Superior temporal gyrus (tissue), 1 donor: Measurements from ENCODE around the gene WNT4.
A peak's percentile ranks its signal among the peaks of the same experiment; 100 is the strongest.
"Not testable (repeated sequence)": the region's sequence is repeated elsewhere in the genome, so short reads cannot be mapped to it uniquely, and the experiment has no call there.

Experiments used
- DNase-seq: peaks from one replicate; pipeline ENCODE4 v3.0.0-alpha.2; 2016; ENCODE audit errors: extremely low spot score

Gene WNT4

GRCh38 chr1:22108339-22109105, 34.4 kb downstream of the WNT4 start:
- DNase-seq: no peak

- no peak for DNase-seq
Measured at GRCh38 chr1:22107126-22107525, 35.8 kb downstream of the WNT4 start.

GRCh38 chr1:22105611-22106207, 37.2 kb downstream of the WNT4 start:
- peak; percentile 86 for DNase-seq

- DNase-seq: no peak
Measured at GRCh38 chr1:22104865-22105437, 37.9 kb downstream of the WNT4 start.

GRCh38 chr1:22104094-22104493, 38.8 kb downstream of the WNT4 start:
- no peak for DNase-seq

GRCh38 chr1:22102746-22103145, 40.2 kb downstream of the WNT4 start:
- no peak for DNase-seq

- DNase-seq: no peak
Measured at GRCh38 chr1:22101995-22102394, 40.9 kb downstream of the WNT4 start.

- no peak for DNase-seq
Measured at GRCh38 chr1:22101199-22101598, 41.7 kb downstream of the WNT4 start.

GRCh38 chr1:22100168-22100567, 42.7 kb downstream of the WNT4 start:
- DNase-seq: no peak

- no peak for DNase-seq
Measured at GRCh38 chr1:22098752-22099151, 44.1 kb downstream of the WNT4 start.

- no peak for DNase-seq
Measured at GRCh38 chr1:22096463-22096862, 46.4 kb downstream of the WNT4 start.

- no peak for DNase-seq
Measured at GRCh38 chr1:22096036-22096435, 46.9 kb downstream of the WNT4 start.

GRCh38 chr1:22093513-22093912, 49.4 kb downstream of the WNT4 start:
- DNase-seq: no peak

GRCh38 chr1:22092026-22092768, 50.7 kb downstream of the WNT4 start:
- not testable (repeated sequence) for DNase-seq

- no peak for DNase-seq
Measured at GRCh38 chr1:22090867-22091266, 52.0 kb downstream of the WNT4 start.

- no peak for DNase-seq
Measured at GRCh38 chr1:22089787-22090186, 53.1 kb downstream of the WNT4 start.

GRCh38 chr1:22089134-22089571, 53.7 kb downstream of the WNT4 start:
- no peak for DNase-seq

GRCh38 chr1:22088331-22088730, 54.6 kb downstream of the WNT4 start:
- no peak for DNase-seq

GRCh38 chr1:22080191-22080590, 62.7 kb downstream of the WNT4 start:
- DNase-seq: no peak

GRCh38 chr1:22078133-22078532, 64.8 kb downstream of the WNT4 start:
- DNase-seq: no peak

- no peak for DNase-seq
Measured at GRCh38 chr1:22077728-22078127, 65.2 kb downstream of the WNT4 start.

GRCh38 chr1:22076346-22076745, 66.6 kb downstream of the WNT4 start:
- no peak for DNase-seq
